Measurements from ENCODE around the gene KRTAP12-3.

DNA sequence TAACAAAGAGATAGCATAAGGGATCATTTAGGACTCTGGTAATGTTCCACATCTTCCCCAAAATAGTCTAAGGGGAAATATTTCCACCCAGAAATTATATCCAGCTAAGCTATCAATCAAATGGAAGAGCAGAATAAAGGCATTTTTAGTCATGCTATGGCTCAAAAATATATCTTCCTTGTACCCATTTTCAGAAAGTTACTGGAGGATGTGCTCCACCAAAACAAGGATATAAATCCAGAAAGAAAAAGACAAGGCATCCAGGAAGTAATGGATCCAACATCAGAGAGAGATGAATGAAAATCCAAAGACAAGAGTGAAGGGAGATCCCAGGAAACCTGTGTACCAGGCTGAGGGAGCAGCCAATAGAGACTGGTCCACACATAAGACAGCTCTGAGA lies 48.5 kb upstream of the KRTAP12-3 start:
- TF ChIP-seq, protein P1, sequence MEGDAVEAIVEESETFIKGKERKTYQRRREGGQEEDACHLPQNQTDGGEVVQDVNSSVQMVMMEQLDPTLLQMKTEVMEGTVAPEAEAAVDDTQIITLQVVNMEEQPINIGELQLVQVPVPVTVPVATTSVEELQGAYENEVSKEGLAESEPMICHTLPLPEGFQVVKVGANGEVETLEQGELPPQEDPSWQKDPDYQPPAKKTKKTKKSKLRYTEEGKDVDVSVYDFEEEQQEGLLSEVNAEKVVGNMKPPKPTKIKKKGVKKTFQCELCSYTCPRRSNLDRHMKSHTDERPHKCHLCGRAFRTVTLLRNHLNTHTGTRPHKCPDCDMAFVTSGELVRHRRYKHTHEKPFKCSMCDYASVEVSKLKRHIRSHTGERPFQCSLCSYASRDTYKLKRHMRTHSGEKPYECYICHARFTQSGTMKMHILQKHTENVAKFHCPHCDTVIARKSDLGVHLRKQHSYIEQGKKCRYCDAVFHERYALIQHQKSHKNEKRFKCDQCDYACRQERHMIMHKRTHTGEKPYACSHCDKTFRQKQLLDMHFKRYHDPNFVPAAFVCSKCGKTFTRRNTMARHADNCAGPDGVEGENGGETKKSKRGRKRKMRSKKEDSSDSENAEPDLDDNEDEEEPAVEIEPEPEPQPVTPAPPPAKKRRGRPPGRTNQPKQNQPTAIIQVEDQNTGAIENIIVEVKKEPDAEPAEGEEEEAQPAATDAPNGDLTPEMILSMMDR (IDR thresholded peaks at IDR 0.05): no peak
- no peak for TF ChIP-seq POLR2AphosphoS5 (IDR thresholded peaks at IDR 0.05)
